K562 (cell line): ENCODE data around the gene SETD4. TPM values are rescaled to one million over a fixed set of nuclear protein-coding genes. Genes with fewer than 3 reads are reported as not detected.

Source experiments
- ATAC-seq: fragments of 200-7000 bp; cut with Tn5 transposase; 3 replicates; pipeline ENCODE4 v1.9.1; 2020; ENCODE audit warnings: moderate library complexity
- BruUV-seq: library from RNA; stranded (reverse); fragments of 400-500 nt; replicated peaks from 2 replicates; lab custom pipeline; 2021; lab: Mats Ljungman, UMichigan
- CTCF ChIA-PET: fragments of 300-600 bp; formaldehyde crosslinking; extraction: SDS; loops from one replicate; lab custom pipeline; 2021; ENCODE audit warnings: low intra/inter-chr PET ratio; lab: Yijun Ruan, JAX
- POLR2A ChIA-PET: fragments of 300-600, 350-650 bp; sonication (Branson Sonifier 250); formaldehyde crosslinking; extraction: SDS; loops from one replicate; lab custom pipeline; 2021; ENCODE audit warnings: antibody characterized with exemption, inconsistent platforms; lab: Yijun Ruan, JAX
- DNase-seq, 4 experiments: peaks; one replicate each; pipeline versions ENCODE4 v3.0.0 to v3.0.0-alpha.2; 2011 to 2018; ENCODE audit warnings: low spot score in 3 of 4, mixed read lengths in 3 of 4; ENCODE audit errors: extremely low read depth in 1 of 4
- FAIRE-seq: peaks from 2 replicates; lab custom pipeline; 2011; peaks lifted over from hg19 to GRCh38; lab: Jason Lieb, UNC
- H2AFZ ChIP-seq: 2 replicates; pipeline ENCODE4 v1.6.0; 2011; ENCODE audit warnings: low read depth, low read length, control low read depth, inconsistent platforms
- H3K27ac ChIP-seq: fragments of 200-600 bp; 3 replicates; pipeline ENCODE4 v1.8.0; 2011; ENCODE audit warnings: low read depth, mild to moderate bottlenecking, control low read depth, inconsistent platforms, low read length, moderate library complexity, mixed read lengths; ENCODE audit errors: extremely low read depth
- H3K27me3 ChIP-seq, 2 experiments: fragments of 300-600 bp in 1 of 2; 2 replicates in 1 of 2; 3 replicates in 1 of 2; pipeline versions ENCODE4 v1.6.0 to v1.8.0; 2011; ENCODE audit warnings: inconsistent platforms in 2 of 2, low read length in 2 of 2, mild to moderate bottlenecking in 1 of 2, mixed read lengths in 1 of 2, moderate library complexity in 1 of 2; ENCODE audit not compliant: control insufficient read depth in 2 of 2, insufficient read depth in 2 of 2
- H3K36me3 ChIP-seq: fragments of 300-600 bp; 3 replicates; pipeline ENCODE4 v1.8.0; 2011; ENCODE audit warnings: mild to moderate bottlenecking, low read length, inconsistent platforms; ENCODE audit not compliant: control insufficient read depth, insufficient read depth
- H3K4me1 ChIP-seq, 2 experiments: fragments of 200-600 bp in 1 of 2; replicated peaks in 1 of 2; 2 replicates in 1 of 2; 3 replicates in 1 of 2; pipeline versions ENCODE4 v1.5.1 to v1.8.0; 2011; ENCODE audit warnings: inconsistent platforms in 2 of 2, low read length in 2 of 2, mild to moderate bottlenecking in 1 of 2, mixed read lengths in 1 of 2, moderate library complexity in 1 of 2; ENCODE audit not compliant: control insufficient read depth in 2 of 2, insufficient read depth in 2 of 2
- H3K4me2 ChIP-seq: 2 replicates; pipeline ENCODE4 v1.6.1; 2011; ENCODE audit warnings: low read length, control low read depth, inconsistent platforms, mixed read lengths; ENCODE audit not compliant: insufficient read depth
- H3K4me3 ChIP-seq: fragments of 200-600 bp; sonication (generic), shearing (Covaris generic); 2 replicates; pipeline ENCODE4 v1.5.1; 2016; ENCODE audit warnings: control low read depth, inconsistent platforms
- H3K79me2 ChIP-seq: fragments of 200-600 bp; 3 replicates; pipeline ENCODE4 v1.8.0; 2011; ENCODE audit warnings: low read length, inconsistent platforms; ENCODE audit not compliant: control insufficient read depth, insufficient read depth
- H3K9ac ChIP-seq, 2 experiments: 2 replicates each; pipeline versions ENCODE4 v1.6.0 to v1.6.1; 2011; ENCODE audit warnings: low read depth in 2 of 2, low read length in 2 of 2, control low read depth in 1 of 2, inconsistent platforms in 1 of 2, mild to moderate bottlenecking in 1 of 2, mixed read lengths in 1 of 2; ENCODE audit not compliant: insufficient read depth in 1 of 2
- H3K9me1 ChIP-seq: one replicate; pipeline ENCODE4 v1.6.0; 2011; ENCODE audit warnings: inconsistent platforms, mild to moderate bottlenecking, low read length, moderate library complexity; ENCODE audit not compliant: control insufficient read depth, insufficient read depth
- H3K9me3 ChIP-seq: replicated peaks from 2 replicates; pipeline ENCODE4 v1.5.1; 2011; ENCODE audit warnings: low read depth, low read length, inconsistent platforms; ENCODE audit not compliant: control insufficient read depth, insufficient read depth
- H4K20me1 ChIP-seq: replicated peaks from 2 replicates; pipeline ENCODE4 v1.6.1; 2011; ENCODE audit warnings: low read length, inconsistent platforms, mixed read lengths; ENCODE audit not compliant: control insufficient read depth, insufficient read depth
- ADNP ChIP-seq: fragments of 200-800 bp; sonication (Bioruptor generic); IDR thresholded peaks from 2 replicates; pipeline ENCODE4 v1.6.1; 2016; ENCODE audit warnings: missing genetic modification characterization, missing compliant biosample characterization
- BRF1 ChIP-seq: IDR thresholded peaks from 3 replicates; pipeline ENCODE4 v1.6.1; 2011; ENCODE audit warnings: borderline replicate concordance, mild to moderate bottlenecking; ENCODE audit not compliant: insufficient read length; ENCODE audit errors: extremely low read depth
- CBX2 ChIP-seq: fragments of 200-600 bp; sonication (generic); IDR thresholded peaks from one replicate; pipeline ENCODE4 v1.6.1; 2012; ENCODE audit warnings: mild to moderate bottlenecking, low read length, inconsistent platforms; ENCODE audit not compliant: insufficient read depth, poor library complexity, severe bottlenecking
- CEBPB ChIP-seq: fragments of 450-650 bp; IDR thresholded peaks from 2 replicates; pipeline ENCODE4 v1.6.1; 2016; ENCODE audit warnings: missing genetic modification characterization, missing compliant biosample characterization
- POLR2G ChIP-seq: fragments of 200-400 bp; formaldehyde crosslinking; IDR thresholded peaks from 2 replicates; pipeline ENCODE4 v1.6.1; 2017; ENCODE audit warnings: low read depth, mild to moderate bottlenecking, antibody characterized with exemption, low read length, moderate library complexity
- SAFB2 ChIP-seq: fragments of 200-400 bp; formaldehyde crosslinking; IDR thresholded peaks from 2 replicates; pipeline ENCODE4 v1.6.1; 2018; ENCODE audit warnings: borderline replicate concordance, low read length, low read depth, moderate library complexity; ENCODE audit not compliant: severe bottlenecking
- SLC30A9 ChIP-seq: fragments of 250-450 bp; sonication (Bioruptor Pico); IDR thresholded peaks from 2 replicates; pipeline ENCODE4 v1.8.0; 2022; ENCODE audit warnings: mild to moderate bottlenecking, moderate library complexity
- SMAD4 ChIP-seq: fragments of 250-450 bp; sonication (Bioruptor Pico); conservative IDR thresholded peaks from 2 replicates; pipeline ENCODE4 v1.8.0; 2021; ENCODE audit warnings: inconsistent platforms, mild to moderate bottlenecking, moderate library complexity
- SMC3 ChIP-seq: conservative IDR thresholded peaks from 2 replicates; pipeline ENCODE4 v1.6.1; 2011; ENCODE audit warnings: low read depth, low read length, improper control_type of control experiment; ENCODE audit not compliant: insufficient read depth
- SRSF1 ChIP-seq: fragments of 200-400 bp; formaldehyde crosslinking; IDR thresholded peaks from 2 replicates; pipeline ENCODE4 v1.6.1; 2017; ENCODE audit warnings: mild to moderate bottlenecking, low read depth, low read length, moderate library complexity
- STAT5A ChIP-seq: IDR thresholded peaks from 2 replicates; pipeline ENCODE4 v1.6.1; 2012; ENCODE audit warnings: low read length, inconsistent platforms, borderline replicate concordance
- in situ Hi-C: fragments of 300-500 bp; cut with MboI; formaldehyde crosslinking; loops from 4 replicates; pipeline ENCODE4 v1.15.0; 2018; ENCODE audit warnings: inconsistent platforms, mixed read lengths
- intact Hi-C: fragments of 100-400 bp; cut with micrococcal nuclease; formaldehyde crosslinking; loops from 2 replicates; pipeline ENCODE4 v1.14.2; 2022
- polyA plus RNA-seq, 8 experiments: library from polyadenylated mRNA; depleted of rRNA in 4 of 8; stranded (reverse) in 5 of 8; unstranded in 3 of 8; fragments of >200 nt; fragmentation: Nextera tagmentation in 2 of 8; fragmentation: Illumina TruSeq in 1 of 8; extraction: Ambion mirVana in 2 of 8; extraction: Trizol in 1 of 8; gene quantifications; 2 replicates each; pipeline versions ENCODE4 v1.2.1 to v1.2.3, GENCODE V29; 2011 to 2014; ENCODE audit warnings: inconsistent platforms in 1 of 8, missing spikeins in 1 of 8
- total RNA-seq, 7 experiments: library from RNA; depleted of rRNA in 6 of 7; stranded (reverse); fragments of >200 nt in 6 of 7; fragmentation: Illumina TruSeq in 2 of 7; extraction: Trizol in 2 of 7; gene quantifications; 2 replicates each; pipeline versions ENCODE4 v1.2.1 to v1.2.3, GENCODE V29; 2011 to 2021; ENCODE audit warnings: low replicate concordance in 1 of 7
- TF ChIP-seq, protein P1 (sequence below): fragments of 450-650 bp; IDR thresholded peaks from 2 replicates; pipeline ENCODE4 v1.6.1; 2018; ENCODE audit not compliant: partially characterized antibody
- TF ChIP-seq, protein P2 (sequence below): fragments of 250-450 bp; sonication (Bioruptor Pico); IDR thresholded peaks from 2 replicates; pipeline ENCODE4 v1.4.0; 2020; ENCODE audit warnings: borderline replicate concordance
- TF ChIP-seq, protein P3 (sequence below), 2 experiments: fragments of 450-650 bp; IDR thresholded peaks; 2 replicates each; pipeline ENCODE4 v1.6.1; 2018; ENCODE audit warnings: mild to moderate bottlenecking in 2 of 2, low read depth in 1 of 2; ENCODE audit not compliant: partially characterized antibody in 2 of 2

Gene SETD4
- total and polyA plus RNA-seq, 9 of the 15 experiments (the other 6 are each of a cell fraction or from before 2014, with no cell fraction given), result 16.1 to 51.3 (median 25.7) TPM

DNA sequence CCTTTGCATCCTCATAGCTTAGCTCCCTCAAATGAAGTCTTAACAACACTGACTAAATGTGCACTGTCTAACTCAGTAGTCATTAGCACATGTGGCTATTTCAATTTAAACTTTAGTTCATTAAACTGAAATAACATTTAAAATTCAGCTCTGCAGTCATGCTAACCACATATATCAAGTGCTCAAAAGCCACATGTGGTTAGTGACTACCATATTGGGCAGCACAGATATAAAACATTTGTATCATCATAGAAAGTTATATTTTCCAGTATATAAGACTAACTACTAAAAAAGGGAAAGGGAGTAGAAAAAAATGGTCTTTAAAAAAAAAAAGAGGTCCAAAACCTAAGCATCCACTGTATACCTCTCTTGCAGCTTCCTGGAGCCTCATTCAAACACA, 64.1 kb downstream of the SETD4 start:
- H3K4me3 ChIP-seq, result no peak overlapping the region
- CTCF ChIA-PET, result no interaction called here
- ATAC-seq, result no peak
- peaks cover 19 to 45% of the 10 kb centered on the region in 2 experiments for H3K27me3 ChIP-seq
- H3K36me3 ChIP-seq, result no peaks in the 10 kb centered on the region
- H4K20me1 ChIP-seq, result no peaks in the 10 kb centered on the region
- intact Hi-C loops (no loop called here), in situ Hi-C loops (no loop called here)
- H3K9me1 ChIP-seq, result no peaks in the 10 kb centered on the region
- DNase-seq, result no peak
- POLR2A ChIA-PET, result no interaction called here
- H3K27ac ChIP-seq, result no peak overlapping the region
- H2AFZ ChIP-seq, result no peak overlapping the region
- H3K9ac ChIP-seq, result no peak overlapping the region
- BruUV-seq, result no TSS peak
- no peaks in the 10 kb centered on the region for H3K4me1 ChIP-seq
- H3K9me3 ChIP-seq, result no peaks in the 10 kb centered on the region; the same call in 1 of the 2 replicates
- no peaks in the 10 kb centered on the region for H3K79me2 ChIP-seq
- no peak overlapping the region for H3K4me2 ChIP-seq
- FAIRE-seq, result no peak
- TF ChIP-seq SMAD4 (CRISPR knock-in tag) (no peak), SRSF1 (no peak), CBX2 (no peak), SMC3 (no peak), BRF1 (no peak), SAFB2 (no peak), CEBPB (no peak), SLC30A9 (CRISPR knock-in tag) (no peak), STAT5A (no peak), ADNP (tag) (no peak), POLR2G (no peak)
- TF ChIP-seq, protein P1, sequence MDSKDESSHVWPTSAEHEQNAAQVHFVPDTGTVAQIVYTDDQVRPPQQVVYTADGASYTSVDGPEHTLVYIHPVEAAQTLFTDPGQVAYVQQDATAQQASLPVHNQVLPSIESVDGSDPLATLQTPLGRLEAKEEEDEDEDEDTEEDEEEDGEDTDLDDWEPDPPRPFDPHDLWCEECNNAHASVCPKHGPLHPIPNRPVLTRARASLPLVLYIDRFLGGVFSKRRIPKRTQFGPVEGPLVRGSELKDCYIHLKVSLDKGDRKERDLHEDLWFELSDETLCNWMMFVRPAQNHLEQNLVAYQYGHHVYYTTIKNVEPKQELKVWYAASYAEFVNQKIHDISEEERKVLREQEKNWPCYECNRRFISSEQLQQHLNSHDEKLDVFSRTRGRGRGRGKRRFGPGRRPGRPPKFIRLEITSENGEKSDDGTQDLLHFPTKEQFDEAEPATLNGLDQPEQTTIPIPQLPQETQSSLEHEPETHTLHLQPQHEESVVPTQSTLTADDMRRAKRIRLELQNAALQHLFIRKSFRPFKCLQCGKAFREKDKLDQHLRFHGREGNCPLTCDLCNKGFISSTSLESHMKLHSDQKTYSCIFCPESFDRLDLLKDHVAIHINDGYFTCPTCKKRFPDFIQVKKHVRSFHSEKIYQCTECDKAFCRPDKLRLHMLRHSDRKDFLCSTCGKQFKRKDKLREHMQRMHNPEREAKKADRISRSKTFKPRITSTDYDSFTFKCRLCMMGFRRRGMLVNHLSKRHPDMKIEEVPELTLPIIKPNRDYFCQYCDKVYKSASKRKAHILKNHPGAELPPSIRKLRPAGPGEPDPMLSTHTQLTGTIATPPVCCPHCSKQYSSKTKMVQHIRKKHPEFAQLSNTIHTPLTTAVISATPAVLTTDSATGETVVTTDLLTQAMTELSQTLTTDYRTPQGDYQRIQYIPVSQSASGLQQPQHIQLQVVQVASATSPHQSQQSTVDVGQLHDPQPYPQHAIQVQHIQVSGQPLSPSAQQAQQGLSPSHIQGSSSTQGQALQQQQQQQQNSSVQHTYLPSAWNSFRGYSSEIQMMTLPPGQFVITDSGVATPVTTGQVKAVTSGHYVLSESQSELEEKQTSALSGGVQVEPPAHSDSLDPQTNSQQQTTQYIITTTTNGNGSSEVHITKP, result no peak
- TF ChIP-seq, protein P2, sequence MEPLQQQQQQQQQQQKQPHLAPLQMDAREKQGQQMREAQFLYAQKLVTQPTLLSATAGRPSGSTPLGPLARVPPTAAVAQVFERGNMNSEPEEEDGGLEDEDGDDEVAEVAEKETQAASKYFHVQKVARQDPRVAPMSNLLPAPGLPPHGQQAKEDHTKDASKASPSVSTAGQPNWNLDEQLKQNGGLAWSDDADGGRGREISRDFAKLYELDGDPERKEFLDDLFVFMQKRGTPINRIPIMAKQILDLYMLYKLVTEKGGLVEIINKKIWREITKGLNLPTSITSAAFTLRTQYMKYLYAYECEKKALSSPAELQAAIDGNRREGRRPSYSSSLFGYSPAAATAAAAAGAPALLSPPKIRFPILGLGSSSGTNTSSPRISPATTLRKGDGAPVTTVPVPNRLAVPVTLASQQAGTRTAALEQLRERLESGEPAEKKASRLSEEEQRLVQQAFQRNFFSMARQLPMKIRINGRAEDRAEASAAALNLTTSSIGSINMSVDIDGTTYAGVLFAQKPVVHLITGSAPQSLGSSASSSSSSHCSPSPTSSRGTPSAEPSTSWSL (CRISPR knock-in tag), result no peak
- TF ChIP-seq, protein P3, sequence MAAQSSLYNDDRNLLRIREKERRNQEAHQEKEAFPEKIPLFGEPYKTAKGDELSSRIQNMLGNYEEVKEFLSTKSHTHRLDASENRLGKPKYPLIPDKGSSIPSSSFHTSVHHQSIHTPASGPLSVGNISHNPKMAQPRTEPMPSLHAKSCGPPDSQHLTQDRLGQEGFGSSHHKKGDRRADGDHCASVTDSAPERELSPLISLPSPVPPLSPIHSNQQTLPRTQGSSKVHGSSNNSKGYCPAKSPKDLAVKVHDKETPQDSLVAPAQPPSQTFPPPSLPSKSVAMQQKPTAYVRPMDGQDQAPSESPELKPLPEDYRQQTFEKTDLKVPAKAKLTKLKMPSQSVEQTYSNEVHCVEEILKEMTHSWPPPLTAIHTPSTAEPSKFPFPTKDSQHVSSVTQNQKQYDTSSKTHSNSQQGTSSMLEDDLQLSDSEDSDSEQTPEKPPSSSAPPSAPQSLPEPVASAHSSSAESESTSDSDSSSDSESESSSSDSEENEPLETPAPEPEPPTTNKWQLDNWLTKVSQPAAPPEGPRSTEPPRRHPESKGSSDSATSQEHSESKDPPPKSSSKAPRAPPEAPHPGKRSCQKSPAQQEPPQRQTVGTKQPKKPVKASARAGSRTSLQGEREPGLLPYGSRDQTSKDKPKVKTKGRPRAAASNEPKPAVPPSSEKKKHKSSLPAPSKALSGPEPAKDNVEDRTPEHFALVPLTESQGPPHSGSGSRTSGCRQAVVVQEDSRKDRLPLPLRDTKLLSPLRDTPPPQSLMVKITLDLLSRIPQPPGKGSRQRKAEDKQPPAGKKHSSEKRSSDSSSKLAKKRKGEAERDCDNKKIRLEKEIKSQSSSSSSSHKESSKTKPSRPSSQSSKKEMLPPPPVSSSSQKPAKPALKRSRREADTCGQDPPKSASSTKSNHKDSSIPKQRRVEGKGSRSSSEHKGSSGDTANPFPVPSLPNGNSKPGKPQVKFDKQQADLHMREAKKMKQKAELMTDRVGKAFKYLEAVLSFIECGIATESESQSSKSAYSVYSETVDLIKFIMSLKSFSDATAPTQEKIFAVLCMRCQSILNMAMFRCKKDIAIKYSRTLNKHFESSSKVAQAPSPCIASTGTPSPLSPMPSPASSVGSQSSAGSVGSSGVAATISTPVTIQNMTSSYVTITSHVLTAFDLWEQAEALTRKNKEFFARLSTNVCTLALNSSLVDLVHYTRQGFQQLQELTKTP (IDR thresholded peaks at IDR 0.05; ENCODE audit: low read depth in 1 of 2, partially characterized antibody in 2 of 2), result no peak
